GM12872 (cell line): ENCODE measurements around the gene KRT36.

ENCODE experiments used
- TF ChIP-seq, protein P1 (sequence below): IDR thresholded peaks from 3 replicates; pipeline ENCODE4 v1.5.1; 2011; ENCODE audit warnings: low read depth, mild to moderate bottlenecking, low read length, moderate library complexity; ENCODE audit not compliant: insufficient read depth

KRT36 gene

DNA sequence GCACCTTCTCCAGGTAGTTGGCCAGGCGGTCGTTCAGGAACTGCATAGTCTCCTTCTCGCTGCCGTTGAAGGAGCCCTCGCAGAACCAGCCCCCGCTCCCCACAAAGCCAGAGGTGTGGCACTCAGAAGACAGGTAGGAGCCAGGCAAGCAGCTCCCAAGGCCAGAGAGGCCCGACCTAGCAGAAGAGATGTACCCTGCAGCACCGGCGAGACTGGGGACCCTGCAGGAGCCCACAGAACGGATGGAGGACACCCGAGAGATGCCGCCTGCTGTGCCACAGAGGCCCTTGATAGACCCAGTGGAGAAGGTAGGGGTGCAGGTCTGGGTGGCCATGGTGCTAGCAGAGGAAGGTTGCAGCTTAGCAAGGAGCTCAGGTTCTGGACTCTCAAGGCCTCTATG is at the start of gene KRT36:
TSS of gene KRT36 (minus strand) at position 380 of the 400 bp plus-strand sequence. CDS start at position 334, 46 bp downstream.
- TF ChIP-seq, protein P1, sequence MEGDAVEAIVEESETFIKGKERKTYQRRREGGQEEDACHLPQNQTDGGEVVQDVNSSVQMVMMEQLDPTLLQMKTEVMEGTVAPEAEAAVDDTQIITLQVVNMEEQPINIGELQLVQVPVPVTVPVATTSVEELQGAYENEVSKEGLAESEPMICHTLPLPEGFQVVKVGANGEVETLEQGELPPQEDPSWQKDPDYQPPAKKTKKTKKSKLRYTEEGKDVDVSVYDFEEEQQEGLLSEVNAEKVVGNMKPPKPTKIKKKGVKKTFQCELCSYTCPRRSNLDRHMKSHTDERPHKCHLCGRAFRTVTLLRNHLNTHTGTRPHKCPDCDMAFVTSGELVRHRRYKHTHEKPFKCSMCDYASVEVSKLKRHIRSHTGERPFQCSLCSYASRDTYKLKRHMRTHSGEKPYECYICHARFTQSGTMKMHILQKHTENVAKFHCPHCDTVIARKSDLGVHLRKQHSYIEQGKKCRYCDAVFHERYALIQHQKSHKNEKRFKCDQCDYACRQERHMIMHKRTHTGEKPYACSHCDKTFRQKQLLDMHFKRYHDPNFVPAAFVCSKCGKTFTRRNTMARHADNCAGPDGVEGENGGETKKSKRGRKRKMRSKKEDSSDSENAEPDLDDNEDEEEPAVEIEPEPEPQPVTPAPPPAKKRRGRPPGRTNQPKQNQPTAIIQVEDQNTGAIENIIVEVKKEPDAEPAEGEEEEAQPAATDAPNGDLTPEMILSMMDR = no peak

DNA sequence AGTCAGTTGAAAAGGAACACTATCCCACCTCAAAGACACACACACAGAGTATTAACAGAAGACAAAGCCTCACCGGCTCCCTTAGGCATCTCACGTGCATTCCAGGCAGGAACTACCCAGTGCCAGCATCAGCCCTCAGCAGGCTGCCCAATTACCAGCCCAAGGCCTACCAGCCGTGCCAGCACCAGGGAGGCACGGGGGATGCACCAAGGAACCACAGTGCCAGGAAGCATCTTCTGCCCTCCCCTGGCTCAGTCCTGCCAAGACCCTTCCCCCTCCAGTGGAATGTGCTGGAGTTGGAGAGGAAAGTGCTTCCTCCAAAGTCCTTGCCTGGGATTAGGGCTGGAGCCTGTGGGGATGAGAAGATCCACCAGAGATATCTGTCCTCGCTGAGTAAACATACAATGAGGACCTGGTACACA is 49.4 kb upstream of the KRT36 start:
- TF ChIP-seq, protein P1 = no peak

DNA sequence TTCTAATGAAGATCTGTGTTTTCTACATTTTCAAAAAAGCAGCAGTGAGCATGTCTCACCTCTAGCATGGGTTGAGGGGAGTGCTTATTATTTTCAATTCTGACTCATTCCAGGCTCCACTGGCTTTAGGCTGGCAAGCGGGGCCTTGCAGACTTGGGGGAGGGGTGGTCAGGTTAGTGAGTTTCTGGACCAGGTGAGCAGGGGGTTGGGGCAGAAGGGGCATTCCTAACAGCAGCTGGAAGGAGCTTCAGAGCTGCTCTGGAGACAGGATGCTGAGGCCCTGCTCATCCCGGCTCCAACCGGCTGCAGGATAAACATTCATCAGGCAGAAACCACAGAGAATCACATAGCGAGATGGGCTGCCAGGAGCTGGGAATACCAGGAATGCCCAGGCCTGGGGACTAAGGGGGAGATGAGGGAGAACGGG is 48.9 kb upstream of the KRT36 start:
- TF ChIP-seq, protein P1 = no peak

DNA sequence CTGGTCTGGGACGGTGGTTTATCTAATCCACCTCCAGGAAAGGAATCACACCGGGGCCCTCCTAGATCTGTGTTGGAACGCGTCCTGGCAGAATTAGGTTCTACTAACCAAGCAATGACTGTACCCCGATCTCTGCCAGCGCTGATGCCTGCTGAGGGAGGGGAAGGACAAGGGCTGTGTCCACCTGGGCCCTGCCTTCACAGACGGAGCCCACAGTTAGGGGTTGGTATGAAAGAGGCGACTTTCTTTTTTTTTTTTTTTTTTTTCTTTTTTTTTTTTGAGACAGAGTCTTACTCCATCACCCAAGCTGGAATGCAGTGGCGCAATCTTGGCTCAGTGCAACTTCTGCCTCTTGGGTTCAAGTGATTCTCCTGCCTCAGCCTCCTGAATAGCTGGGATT is 48.3 kb upstream of the KRT36 start:
- TF ChIP-seq, protein P1 = no peak

GRCh38 chr17:41537614-41537954 is 47.9 kb upstream of the KRT36 start:
- TF ChIP-seq, protein P1 = no peak

DNA sequence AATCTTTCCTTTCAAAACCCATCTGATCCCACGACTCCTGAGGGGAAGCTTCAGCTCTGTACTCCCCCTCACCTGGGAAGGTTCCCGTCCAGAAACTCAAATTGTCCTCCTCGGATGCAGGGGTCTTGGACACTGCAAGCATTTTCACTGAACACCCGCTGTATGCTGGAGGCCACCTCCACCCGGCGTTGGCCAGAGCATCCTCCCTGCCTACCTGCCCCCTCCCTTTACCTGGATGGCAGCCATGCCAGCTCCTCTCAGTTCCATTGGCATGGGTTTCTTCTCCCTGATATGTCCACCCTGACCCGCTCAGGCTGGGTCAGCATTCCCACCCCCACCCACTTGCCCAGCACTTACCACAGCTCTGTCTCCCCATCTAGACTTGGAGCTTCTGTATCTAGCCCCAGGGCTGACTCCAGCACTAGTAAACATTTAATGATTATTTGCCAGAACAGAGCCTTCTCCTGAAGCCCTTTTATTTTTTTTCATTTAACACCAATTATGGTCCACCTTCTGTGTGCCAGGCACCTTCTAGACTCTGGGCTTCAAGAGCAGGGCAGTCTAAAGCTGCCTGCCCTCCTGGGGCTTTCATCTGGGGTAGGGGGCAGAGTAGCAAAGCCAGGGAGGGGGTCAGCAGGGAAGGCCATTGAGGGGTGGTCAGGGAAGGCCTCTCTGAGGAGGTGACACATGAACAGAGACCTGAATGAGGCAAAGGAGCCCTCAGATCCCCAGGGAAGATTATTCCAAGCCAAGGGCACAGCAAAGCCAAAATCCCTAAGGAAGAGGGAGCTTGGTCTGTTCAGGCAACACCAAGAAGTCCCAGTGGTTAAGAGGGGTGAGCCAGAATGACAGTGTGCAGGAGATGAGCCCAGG is 47.3 kb upstream of the KRT36 start:
- TF ChIP-seq, protein P1 = no peak

DNA sequence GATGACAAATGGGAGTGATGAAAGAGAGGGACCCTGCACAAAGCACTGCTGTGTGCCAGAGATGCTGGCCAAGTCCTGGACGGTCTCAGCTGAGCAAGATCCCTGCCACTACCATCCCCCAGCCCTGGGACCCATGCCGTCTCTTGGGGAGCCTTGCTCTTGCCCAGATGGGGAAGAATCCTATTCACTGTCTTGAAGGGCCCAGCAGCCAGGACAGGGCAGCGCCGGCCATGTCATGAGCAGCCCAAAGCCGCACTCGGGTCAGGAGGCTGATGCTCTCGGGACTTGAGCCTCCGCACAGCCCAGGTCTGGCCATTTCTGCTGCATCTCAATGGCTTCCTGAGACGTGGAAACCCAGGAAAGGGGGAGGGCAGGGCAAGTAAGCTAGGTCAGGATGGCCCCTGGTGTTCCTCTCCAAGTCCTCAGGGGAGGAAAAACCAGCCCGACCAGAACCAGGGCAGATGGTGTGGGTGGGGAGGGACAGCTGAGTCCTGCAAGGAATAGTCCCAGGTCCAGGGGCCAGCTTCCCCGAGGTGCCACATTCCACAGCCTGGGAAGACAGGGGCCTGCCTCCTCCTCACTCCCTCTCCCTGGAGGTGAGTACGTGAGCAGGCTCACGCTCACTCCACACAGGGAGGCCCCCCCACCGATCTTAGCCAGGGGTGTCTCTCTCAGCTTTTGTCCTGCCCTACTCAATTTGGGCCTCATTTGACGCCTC is 46.2 kb upstream of the KRT36 start:
- TF ChIP-seq, protein P1 = no peak
